Measurements from ENCODE around the gene SERPINB4. TPM values are rescaled to one million over a fixed set of nuclear protein-coding genes. Genes with fewer than 3 reads are reported as not detected.
"Not testable (repeated sequence)": the region's sequence is repeated elsewhere in the genome, so short reads cannot be mapped to it uniquely, and the experiment has no call there.

Gene SERPINB4
- not detected in 2 replicates for total RNA-seq (2014; rRNA removed; shearing (Covaris generic); ENCODE audit: low replicate concordance)

DNA sequence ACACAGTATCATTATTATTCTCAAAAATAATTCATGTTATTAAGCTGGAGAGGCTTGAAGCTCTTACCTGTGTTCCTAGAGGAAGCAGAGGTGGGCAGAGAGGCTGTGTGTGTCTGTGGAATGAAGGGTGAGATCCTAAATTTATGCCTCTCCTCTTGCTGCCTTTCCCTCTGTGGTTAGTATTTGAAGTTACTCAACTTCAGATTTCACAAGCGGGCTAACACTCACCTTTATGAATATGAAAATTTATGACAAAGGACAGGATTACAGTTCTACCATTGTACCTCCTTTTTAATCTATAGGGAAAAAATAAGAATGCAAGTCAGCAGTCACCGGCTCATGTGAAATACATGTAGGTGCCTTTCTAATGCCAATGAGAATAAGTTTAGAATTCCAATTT is at the start of gene SERPINB4:
Gene SERPINB4 (minus strand): TSS at position 115 of the 400 bp plus-strand sequence. CDS start 679 bp downstream, outside the sequence.
- not testable (repeated sequence) for H3K36me3 ChIP-seq, DNase-seq, H3K27me3 ChIP-seq, H3K9me3 ChIP-seq, H3K4me3 ChIP-seq

DNA sequence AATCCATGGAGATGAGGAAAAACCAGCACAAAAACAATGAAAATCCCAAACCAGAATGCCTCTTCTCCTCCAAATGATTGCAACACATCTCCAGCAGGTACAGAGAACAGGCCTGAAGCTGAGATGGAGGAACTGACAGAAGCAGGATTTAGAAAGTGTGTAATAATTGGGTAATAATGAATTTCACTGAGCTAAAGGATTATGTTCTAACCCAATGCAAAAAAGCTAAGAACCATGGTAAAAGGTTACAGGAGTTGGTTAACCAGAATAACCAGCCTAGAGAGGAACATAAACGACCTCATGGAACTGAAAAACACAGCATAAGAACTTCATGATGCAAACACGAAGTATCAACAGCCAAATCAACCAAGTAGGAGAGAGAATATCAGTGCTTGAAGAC is 45.0 kb upstream of the SERPINB4 start:
- Histone ChIP-seq H3K4me3 (no peak overlapping the region), H3K36me3 (no peaks in the 10 kb centered on the region)
- DNase-seq: no peak

DNA sequence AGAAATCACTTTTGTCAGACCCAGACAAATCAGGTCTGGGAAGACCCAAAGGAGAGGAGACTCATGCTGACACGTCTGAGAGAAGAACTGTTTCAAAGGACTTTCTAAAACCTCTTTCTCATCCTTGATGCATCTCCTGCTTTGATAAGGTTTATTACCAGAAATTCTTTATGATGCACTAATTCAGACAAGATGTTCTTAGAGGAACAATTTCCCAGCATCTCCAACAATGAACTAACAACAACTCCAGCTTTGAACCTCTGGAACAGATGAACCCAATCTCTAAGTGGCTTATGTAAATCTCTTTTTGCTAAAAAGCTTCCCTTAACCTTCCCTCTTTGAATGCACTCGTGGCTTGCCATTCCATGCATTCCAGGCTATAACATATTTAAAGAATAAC is 42.8 kb upstream of the SERPINB4 start:
- Histone ChIP-seq H3K4me3 (no peak overlapping the region), H3K27me3 (no peaks in the 10 kb centered on the region), H3K9me3 (peaks cover 5% of the 10 kb centered on the region; the same call in 1 of the 2 replicates), H3K36me3 (no peaks in the 10 kb centered on the region)
- no peak for DNase-seq

More for the DNA sequence above, 45.0 kb upstream of the SERPINB4 start:
- H3K27me3 ChIP-seq: no peaks in the 10 kb centered on the region
- peaks cover 5% of the 10 kb centered on the region; the same call in 1 of the 2 replicates for H3K9me3 ChIP-seq

DNA sequence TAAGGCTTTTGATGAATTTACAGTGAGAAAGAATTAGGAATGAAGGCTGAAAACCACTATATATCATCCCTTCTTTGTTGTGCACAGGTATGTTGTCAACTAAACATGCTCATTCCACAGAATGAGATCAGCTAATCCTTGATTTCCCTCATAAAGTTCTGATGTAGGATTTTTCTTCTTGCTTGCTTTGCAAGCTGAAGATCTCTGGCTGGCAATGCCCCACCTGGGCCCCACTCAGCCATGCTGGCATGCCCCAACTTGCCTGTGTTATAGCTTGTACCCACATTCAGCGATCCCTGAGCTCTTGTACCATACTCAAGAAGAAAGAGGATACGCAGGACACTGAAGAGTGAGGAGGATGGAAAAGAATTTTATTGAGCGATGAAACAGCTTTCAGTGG is 40.7 kb upstream of the SERPINB4 start:
- no peak overlapping the region for H3K4me3 ChIP-seq
- no peaks in the 10 kb centered on the region for H3K9me3 ChIP-seq
- no peaks in the 10 kb centered on the region for H3K36me3 ChIP-seq
- H3K27me3 ChIP-seq: no peaks in the 10 kb centered on the region
- DNase-seq: no peak

DNA sequence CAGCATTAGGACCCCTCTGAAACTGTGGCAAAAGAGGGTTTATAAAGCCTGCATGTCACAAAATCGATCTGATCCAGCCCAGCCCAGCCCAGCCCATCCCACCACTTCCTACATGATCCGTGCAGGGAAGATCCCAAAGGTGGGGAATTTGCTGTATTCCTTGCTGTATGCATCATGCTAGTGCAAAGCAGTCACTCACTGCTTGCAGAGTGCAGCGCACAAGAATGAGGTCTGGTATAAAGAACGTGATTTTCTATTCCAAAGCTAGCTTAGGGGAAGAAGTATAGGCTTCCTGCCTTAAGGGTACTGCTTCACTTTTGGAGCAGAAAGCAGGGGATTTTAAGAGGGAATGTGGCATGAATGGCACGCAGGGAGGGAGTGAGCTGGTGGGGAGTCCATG is 39.8 kb upstream of the SERPINB4 start:
- no peak overlapping the region for H3K4me3 ChIP-seq
- no peaks in the 10 kb centered on the region for H3K36me3 ChIP-seq
- no peaks in the 10 kb centered on the region for H3K9me3 ChIP-seq
- no peak for DNase-seq
- no peaks in the 10 kb centered on the region for H3K27me3 ChIP-seq

DNA sequence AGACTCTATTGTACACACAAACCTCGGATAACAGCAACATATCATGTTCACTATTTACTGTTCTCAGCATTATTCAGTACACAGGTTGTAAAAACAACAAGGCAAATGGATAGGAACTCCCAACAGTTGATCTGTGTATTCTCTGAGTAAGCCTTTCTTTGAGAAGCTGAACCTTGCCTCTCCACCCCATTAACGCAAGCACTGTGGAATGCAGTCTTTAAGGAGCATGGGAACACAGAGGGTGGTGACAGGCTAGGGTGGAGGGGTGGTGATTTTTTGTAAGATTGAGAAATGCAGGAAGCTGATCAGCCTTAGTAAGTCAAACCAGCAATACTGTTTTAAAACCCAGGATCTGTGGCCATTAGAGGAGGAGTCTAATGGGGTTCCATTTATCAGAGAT is 39.1 kb upstream of the SERPINB4 start:
- H3K9me3 ChIP-seq: no peaks in the 10 kb centered on the region
- no peaks in the 10 kb centered on the region for H3K27me3 ChIP-seq
- H3K36me3 ChIP-seq: no peaks in the 10 kb centered on the region
- DNase-seq: peak; percentile 49
- H3K4me3 ChIP-seq: no peak overlapping the region

DNA sequence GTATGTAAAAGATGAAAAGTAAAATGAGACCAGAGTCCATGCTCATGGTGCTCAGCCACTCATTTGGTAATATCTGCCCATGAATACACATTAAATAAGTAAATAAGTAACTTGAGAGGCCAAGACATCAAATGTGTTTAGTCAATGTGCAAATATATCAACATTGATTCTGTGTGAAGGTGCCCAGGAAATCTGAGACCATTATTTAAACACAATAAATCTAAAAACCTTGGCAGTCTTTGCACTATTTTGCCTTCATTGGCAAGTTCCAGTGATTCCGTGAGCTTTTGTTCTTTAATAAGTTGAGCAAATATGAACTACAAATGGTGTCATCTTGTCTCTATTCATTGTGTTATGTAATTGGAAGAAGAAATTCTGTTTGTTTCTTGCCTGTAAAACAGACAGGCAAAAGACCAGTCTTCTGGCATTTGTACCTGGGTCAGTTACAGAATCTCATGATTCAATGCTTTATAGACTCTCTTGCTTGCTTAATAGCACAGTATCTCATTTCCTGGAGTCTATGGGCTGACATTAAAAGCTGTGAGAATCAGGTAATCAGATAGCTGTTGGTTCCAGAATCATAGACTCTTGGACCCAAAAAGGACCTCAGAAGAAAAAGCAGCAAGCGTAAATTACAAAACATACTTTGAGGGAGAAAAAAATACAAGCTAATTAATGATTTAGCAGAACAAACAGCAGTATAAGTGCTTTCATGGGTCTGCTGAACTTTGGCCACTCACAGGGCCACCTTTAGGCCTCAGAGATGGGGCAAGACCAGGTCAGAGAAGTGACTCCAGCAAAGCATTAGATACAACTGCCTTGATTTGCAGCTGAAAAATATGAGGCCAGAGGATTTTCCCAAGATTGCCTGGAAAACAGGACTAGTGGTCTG is 37.6 kb upstream of the SERPINB4 start:
- H3K36me3 ChIP-seq: no peaks in the 10 kb centered on the region
- no peak overlapping the region for H3K4me3 ChIP-seq
- H3K27me3 ChIP-seq: no peaks in the 10 kb centered on the region
- H3K9me3 ChIP-seq: no peaks in the 10 kb centered on the region
- no peak for DNase-seq

DNA sequence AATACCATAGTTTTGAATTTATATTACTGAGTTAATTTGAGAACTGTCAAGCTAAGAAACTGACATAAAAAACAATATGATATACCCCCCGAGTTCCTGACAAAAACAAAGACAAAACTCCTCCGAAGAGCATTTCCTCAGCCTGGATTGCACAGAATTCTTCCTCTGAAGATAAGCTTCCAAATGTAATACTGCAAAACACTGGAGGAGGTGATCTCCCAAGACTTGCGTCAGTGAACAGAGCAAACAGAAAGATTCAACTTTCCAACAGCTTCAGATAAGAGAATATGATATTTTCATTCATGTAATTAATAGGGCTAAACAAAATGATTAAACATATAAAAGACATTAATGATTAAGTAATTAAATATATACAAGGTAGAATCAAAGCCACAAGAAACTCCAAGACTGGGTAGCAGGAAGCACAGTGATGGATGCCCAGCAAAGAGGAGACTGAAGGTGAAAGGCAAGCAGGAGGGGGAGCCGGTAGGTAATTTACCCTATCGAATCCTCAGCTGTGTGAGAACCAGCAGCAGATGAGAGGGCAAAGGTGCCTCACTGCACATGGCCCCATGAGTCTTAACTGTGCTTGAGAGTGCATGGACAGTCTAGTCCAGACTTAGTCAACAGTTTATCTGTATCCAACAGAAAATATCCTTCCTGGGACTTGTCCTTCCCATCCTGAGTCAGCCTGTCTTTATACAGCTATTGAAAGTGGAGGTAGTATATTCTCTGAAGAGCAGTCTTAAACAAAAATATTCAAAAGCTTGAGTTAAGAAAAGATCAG is 36.0 kb upstream of the SERPINB4 start:
- DNase-seq: no peak
- no peaks in the 10 kb centered on the region for H3K36me3 ChIP-seq
- no peak overlapping the region for H3K4me3 ChIP-seq
- no peaks in the 10 kb centered on the region for H3K9me3 ChIP-seq
- H3K27me3 ChIP-seq: no peaks in the 10 kb centered on the region

DNA sequence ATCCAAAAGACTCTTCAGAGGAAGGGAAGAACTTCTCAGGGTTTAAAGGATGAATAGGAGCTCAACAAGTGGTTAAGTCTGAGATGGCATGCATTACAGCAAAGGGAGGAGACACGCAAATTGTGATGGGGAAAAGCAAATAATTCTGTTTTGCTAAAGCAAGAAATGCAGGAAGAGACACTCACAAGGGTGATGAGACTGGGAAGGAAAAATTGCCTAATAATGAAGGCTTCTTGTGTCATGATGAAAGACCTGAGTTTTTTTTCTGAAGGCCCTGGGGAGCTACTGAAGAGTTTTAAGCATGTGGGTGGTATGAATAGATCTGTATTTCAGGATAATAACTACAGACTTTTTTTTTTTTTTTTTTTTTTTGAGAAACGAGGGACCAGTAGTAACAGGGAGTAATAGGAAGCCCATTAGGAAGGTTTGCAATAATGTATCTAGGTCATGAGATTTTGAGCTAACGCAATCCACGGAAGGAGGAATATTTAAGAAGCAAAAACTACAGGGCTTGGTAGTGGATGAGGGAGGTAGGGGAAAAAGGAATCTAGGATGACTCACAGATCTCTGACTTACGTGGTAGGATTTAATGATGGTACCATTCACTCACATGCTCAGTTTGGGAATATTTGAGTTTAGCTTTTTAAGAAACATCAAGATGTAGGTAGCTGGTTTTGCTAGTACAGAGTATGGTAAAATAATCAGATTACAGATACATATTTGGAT is 33.6 kb upstream of the SERPINB4 start:
- no peak overlapping the region for H3K4me3 ChIP-seq
- no peaks in the 10 kb centered on the region for H3K9me3 ChIP-seq
- H3K36me3 ChIP-seq: no peaks in the 10 kb centered on the region
- DNase-seq: no peak
- H3K27me3 ChIP-seq: no peaks in the 10 kb centered on the region

DNA sequence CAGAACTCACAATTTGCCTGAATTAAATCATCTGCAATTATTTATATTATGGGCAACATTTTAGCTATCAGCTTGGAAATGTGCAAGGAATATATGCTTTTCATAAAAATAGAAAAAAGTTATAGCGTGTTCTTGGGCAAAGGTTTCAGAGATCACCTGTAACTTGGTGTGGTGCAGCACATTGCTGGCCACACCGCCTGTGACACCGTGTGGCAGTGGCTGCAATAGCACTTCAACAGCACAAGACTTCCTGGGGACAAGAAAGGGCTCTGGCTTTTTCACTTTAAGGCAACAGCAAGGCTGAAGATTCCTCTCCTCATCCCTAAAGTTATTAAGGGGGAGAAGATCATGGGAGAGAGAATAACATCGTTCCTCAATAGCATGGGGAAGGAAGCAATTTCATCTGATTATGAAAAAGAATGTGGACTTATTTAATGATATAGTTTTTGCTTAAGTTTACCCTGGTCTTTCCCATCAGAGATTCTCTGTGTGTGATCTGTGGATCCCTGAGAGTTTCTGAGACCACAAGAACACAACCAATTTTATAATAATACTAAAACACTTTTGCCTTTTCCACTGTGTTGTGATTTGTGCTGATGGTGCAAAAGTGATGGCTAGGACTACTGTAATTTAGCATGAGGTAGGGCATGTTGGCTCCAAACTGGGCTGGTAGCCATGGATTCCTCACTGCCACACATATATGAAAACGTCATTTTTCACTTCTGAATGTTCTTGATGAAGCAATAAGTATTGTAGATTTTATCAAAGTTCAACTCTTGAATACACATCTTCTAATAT is 32.7 kb upstream of the SERPINB4 start:
- Histone ChIP-seq H3K4me3 (no peak overlapping the region), H3K27me3 (no peaks in the 10 kb centered on the region), H3K36me3 (no peaks in the 10 kb centered on the region), H3K9me3 (no peaks in the 10 kb centered on the region)
- DNase-seq: no peak

DNA sequence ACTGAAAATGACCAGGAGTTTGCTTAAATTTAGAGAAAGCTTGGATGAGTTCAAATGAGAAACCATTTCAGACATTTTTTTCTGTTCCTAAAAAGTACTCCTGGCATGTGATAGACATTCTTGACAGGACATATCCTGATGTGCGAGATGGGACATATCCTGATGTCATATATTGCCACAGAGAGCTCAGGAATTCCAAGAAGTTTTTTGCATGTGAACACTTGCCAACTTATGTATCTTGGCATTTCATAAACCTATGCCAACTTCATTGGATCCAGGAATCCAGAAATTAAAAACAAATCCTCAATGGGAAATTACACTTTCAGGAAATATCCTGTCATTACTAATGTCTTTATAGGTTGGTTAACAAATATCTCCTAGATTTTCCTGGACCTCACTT is 20.5 kb upstream of the SERPINB4 start:
- DNase-seq: no peak
- no peaks in the 10 kb centered on the region for H3K9me3 ChIP-seq
- no peaks in the 10 kb centered on the region for H3K36me3 ChIP-seq
- H3K27me3 ChIP-seq: no peaks in the 10 kb centered on the region
- H3K4me3 ChIP-seq: no peak overlapping the region

DNA sequence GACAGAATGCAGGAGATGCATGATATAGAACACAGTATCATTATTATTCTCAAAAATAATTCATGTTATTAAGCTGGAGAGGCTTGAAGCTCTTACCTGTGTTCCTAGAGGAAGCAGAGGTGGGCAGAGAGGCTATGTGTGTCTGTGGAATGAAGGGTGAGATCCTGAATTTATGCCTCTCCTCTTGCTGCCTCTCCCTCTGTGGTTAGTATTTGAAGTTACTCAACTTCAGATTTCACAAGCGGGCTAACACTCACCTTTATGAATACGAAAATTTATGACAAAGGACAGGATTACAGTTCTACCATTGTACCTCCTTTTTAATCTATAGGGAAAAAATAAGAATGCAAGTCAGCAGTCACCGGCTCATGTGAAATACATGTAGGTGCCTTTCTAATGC is 17.7 kb upstream of the SERPINB4 start, which contains the start of gene SERPINB3:
Gene SERPINB3 (minus strand): TSS at position 144 of the 400 bp plus-strand sequence. CDS start 677 bp downstream, outside the sequence.
- H3K27me3 ChIP-seq, H3K4me3 ChIP-seq, H3K9me3 ChIP-seq, DNase-seq, H3K36me3 ChIP-seq: not testable (repeated sequence)

DNA sequence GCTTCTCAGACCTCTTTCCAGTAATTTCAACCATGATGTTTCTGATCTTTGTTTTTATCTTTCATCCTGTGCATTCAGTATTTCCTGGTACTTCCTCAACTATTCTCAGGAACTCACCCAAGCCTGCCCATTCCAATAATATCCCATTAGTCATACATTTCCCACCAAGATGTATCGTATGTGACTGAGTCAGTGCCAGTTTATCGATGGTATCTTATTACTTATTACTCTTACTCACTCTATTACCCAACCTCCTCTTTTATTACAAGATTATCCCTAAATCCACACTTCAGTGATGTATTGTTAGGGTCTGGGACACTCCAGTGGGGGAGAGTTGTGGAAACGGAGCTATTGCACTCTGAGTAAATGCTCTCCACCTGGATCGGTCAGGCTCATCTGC is 14.9 kb upstream of the SERPINB4 start:
- H3K9me3 ChIP-seq, H3K4me3 ChIP-seq, DNase-seq, H3K36me3 ChIP-seq, H3K27me3 ChIP-seq: not testable (repeated sequence)

DNA sequence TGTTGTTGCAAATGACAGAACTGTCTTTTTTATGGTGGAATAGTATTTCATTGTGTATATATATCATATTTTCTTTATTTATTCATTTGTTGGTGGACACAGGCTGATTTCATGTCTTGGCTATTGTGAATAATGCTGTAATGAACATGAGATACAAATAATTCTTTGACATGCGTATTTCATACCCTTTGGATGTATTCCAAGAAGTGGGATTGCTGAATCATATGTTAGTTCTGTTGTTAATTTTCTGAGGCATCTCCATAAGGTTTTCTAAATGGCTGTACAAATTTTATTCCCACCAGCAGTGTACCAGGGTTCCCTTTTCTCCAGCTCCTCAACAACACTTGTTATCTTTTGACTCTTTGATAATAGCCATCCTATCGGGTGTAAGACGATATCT is 6.2 kb upstream of the SERPINB4 start:
- H3K27me3 ChIP-seq, H3K9me3 ChIP-seq, DNase-seq, H3K4me3 ChIP-seq, H3K36me3 ChIP-seq: not testable (repeated sequence)

DNA sequence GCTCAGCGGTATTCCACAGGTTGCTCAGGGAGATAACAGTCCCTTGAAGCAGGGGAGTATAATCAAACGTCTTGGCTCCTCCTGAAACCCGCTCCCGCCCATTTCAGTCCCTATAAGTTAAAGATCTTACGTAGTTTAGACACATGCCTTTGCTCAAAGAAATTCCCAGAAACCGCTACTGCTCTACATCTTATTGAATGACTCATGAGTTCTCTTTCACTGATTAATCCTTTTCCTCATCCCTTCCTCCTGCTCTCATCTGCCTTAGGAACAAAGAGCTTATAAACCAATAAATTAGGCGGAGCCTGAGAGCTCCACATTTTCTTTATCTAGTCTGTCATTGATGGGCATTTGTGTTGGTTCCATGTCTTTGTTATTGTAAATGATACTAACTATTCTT is 4.2 kb upstream of the SERPINB4 start:
- H3K27me3 ChIP-seq: no peaks in the 10 kb centered on the region
- no peak for DNase-seq

DNA sequence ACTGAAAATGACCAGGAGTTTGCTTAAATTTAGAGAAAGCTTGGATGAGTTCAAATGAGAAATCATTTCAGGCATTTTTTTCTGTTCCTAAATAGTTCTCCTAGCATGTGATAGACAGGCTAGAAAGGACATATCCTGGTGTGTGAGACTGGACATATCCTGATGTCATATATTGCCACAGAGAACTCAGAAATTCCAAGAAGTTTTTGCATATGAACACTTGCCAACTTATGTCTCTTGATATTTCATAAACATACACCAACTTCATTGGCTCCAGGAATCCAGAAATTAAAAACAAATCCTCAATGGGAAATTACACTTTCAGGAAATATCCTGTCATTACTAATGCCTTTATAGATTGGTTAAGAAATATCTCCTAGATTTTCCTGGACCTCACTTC is 2.9 kb upstream of the SERPINB4 start:
- Histone ChIP-seq H3K4me3 (no peak overlapping the region), H3K36me3 (no peaks in the 10 kb centered on the region), H3K9me3 (no peaks in the 10 kb centered on the region), H3K27me3 (no peaks in the 10 kb centered on the region)
- no peak for DNase-seq

More for the DNA sequence above, 4.2 kb upstream of the SERPINB4 start:
- Histone ChIP-seq H3K9me3 (no peaks in the 10 kb centered on the region), H3K36me3 (no peaks in the 10 kb centered on the region), H3K4me3 (no peak overlapping the region)
